MM.1S (cell line): ENCODE data around the gene BTRC.

Source experiments
- DNase-seq: peaks from one replicate; pipeline ENCODE4 v3.0.0-alpha.2; 2015
- H2AFZ ChIP-seq: fragments of 300-600 bp; sonication (generic); 2 replicates; pipeline ENCODE4 v1.6.0; 2016; ENCODE audit warnings: antibody characterized with exemption, low read length
- H3F3A ChIP-seq: fragments of 300-600 bp; sonication (generic); 2 replicates; pipeline ENCODE4 v1.6.1; 2016; ENCODE audit warnings: mild to moderate bottlenecking, antibody characterized with exemption, low read length, moderate library complexity, mixed read lengths; ENCODE audit not compliant: insufficient read depth
- H3K27ac ChIP-seq: fragments of 300-600 bp; sonication (generic); 2 replicates; pipeline ENCODE4 v1.5.1; 2016; ENCODE audit warnings: mild to moderate bottlenecking, low read length
- H3K27me3 ChIP-seq: fragments of 300-600 bp; sonication (generic); replicated peaks from 2 replicates; pipeline ENCODE4 v1.6.0; 2016; ENCODE audit warnings: low read length; ENCODE audit not compliant: insufficient read depth
- H3K36me3 ChIP-seq: fragments of 300-600 bp; sonication (generic); replicated peaks from 2 replicates; pipeline ENCODE4 v1.6.1; 2016; ENCODE audit warnings: mild to moderate bottlenecking, low read length, mixed read lengths; ENCODE audit not compliant: insufficient read depth
- H3K4me1 ChIP-seq: fragments of 300-600 bp; sonication (generic); 2 replicates; pipeline ENCODE4 v1.6.1; 2016; ENCODE audit warnings: low read length, mixed read lengths
- H3K4me2 ChIP-seq: fragments of 300-600 bp; sonication (generic); 2 replicates; pipeline ENCODE4 v1.6.0; 2016; ENCODE audit warnings: low read depth, low read length
- H3K4me3 ChIP-seq: fragments of 300-600 bp; sonication (generic); 2 replicates; pipeline ENCODE4 v1.5.1; 2016; ENCODE audit warnings: low read length, mixed read lengths
- H3K79me2 ChIP-seq: fragments of 300-600 bp; sonication (generic); 2 replicates; pipeline ENCODE4 v1.6.1; 2016; ENCODE audit warnings: mixed run types, low read length, mixed read lengths
- H3K9ac ChIP-seq: fragments of 300-600 bp; sonication (generic); 2 replicates; pipeline ENCODE4 v1.6.1; 2016; ENCODE audit warnings: low read length, mixed read lengths
- H3K9me2 ChIP-seq: fragments of 300-600 bp; sonication (generic); replicated peaks from 2 replicates; pipeline ENCODE4 v1.6.1; 2016; ENCODE audit warnings: mild to moderate bottlenecking, low read length, mixed read lengths; ENCODE audit not compliant: insufficient read depth
- H3K9me3 ChIP-seq: fragments of 300-600 bp; sonication (generic); replicated peaks from 2 replicates; pipeline ENCODE4 v1.6.1; 2016; ENCODE audit warnings: mild to moderate bottlenecking, low read length, mixed read lengths; ENCODE audit not compliant: insufficient read depth
- H4K20me1 ChIP-seq: fragments of 300-600 bp; sonication (generic); 2 replicates; pipeline ENCODE4 v1.6.1; 2016; ENCODE audit warnings: mild to moderate bottlenecking, low read length, moderate library complexity, mixed read lengths; ENCODE audit not compliant: insufficient read depth
- CTCF ChIP-seq: fragments of 300-600 bp; sonication (generic); IDR thresholded peaks from 2 replicates; pipeline ENCODE4 v1.5.1; 2016; ENCODE audit warnings: antibody characterized with exemption, low read length, mixed read lengths
- EZH2 ChIP-seq: fragments of 300-600 bp; sonication (generic); optimal IDR thresholded peaks from 2 replicates; pipeline ENCODE3; 2017; ENCODE audit warnings: low read depth, mild to moderate bottlenecking, antibody characterized with exemption, low read length, mixed read lengths
- EZH2phosphoT487 ChIP-seq: fragments of 300-600 bp; sonication (generic); IDR thresholded peaks from 2 replicates; pipeline ENCODE4 v1.6.1; 2018; ENCODE audit warnings: antibody characterized with exemption, low read length

The BTRC gene

GRCh38 chr10:101394524-101395133 lies 40.7 kb downstream of the BTRC start:
- no peak overlapping the region for H2AFZ ChIP-seq
- H3K36me3 ChIP-seq, result no peaks in the 10 kb centered on the region
- H3K4me3 ChIP-seq, result no peak overlapping the region
- no peak overlapping the region for H3K9ac ChIP-seq
- no peaks in the 10 kb centered on the region for H3K9me3 ChIP-seq
- H3K27ac ChIP-seq, result no peak overlapping the region
- H3K9me2 ChIP-seq, result no peaks in the 10 kb centered on the region
- TF ChIP-seq EZH2phosphoT487 (no peak), CTCF (no peak), EZH2 (no peak)
- no peaks in the 10 kb centered on the region for H4K20me1 ChIP-seq
- no peak overlapping the region for H3K4me2 ChIP-seq
- H3K27me3 ChIP-seq, result no peaks in the 10 kb centered on the region
- H3K79me2 ChIP-seq, result no peaks in the 10 kb centered on the region
- H3F3A ChIP-seq, result no peaks in the 10 kb centered on the region
- no peak for DNase-seq
- no peaks in the 10 kb centered on the region for H3K4me1 ChIP-seq

GRCh38 chr10:101397140-101397539 lies 43.2 kb downstream of the BTRC start:
- DNase-seq, result peak; percentile 23
- no peaks in the 10 kb centered on the region for H3K79me2 ChIP-seq

GRCh38 chr10:101400585-101400984 lies 46.6 kb downstream of the BTRC start:
- Histone ChIP-seq H3K9me2 (no peaks in the 10 kb centered on the region), H3K27me3 (no peaks in the 10 kb centered on the region), H3K9me3 (no peaks in the 10 kb centered on the region), H3K79me2 (no peaks in the 10 kb centered on the region), H3K36me3 (no peaks in the 10 kb centered on the region), H3K27ac (no peak overlapping the region), H3K4me1 (no peaks in the 10 kb centered on the region), H3K4me3 (no peak overlapping the region), H3K4me2 (no peak overlapping the region), H4K20me1 (no peaks in the 10 kb centered on the region; the same call in 1 of the 2 replicates), H3K9ac (no peak overlapping the region), H2AFZ (no peak overlapping the region), H3F3A (no peaks in the 10 kb centered on the region)
- no peak for DNase-seq
- TF ChIP-seq EZH2 (no peak), CTCF (no peak)

More at GRCh38 chr10:101397140-101397539, 43.2 kb downstream of the BTRC start:
- no peaks in the 10 kb centered on the region for H3F3A ChIP-seq
- H3K9me2 ChIP-seq, result no peaks in the 10 kb centered on the region
- H4K20me1 ChIP-seq, result no peaks in the 10 kb centered on the region; the same call in 1 of the 2 replicates
- TF ChIP-seq EZH2phosphoT487, result no peak
- TF ChIP-seq EZH2, result no peak
- TF ChIP-seq CTCF, result no peak
- no peaks in the 10 kb centered on the region for H3K9me3 ChIP-seq
- H2AFZ ChIP-seq, result no peak overlapping the region
- no peaks in the 10 kb centered on the region for H3K27me3 ChIP-seq
- no peak overlapping the region for H3K27ac ChIP-seq
- H3K4me2 ChIP-seq, result no peak overlapping the region
- no peaks in the 10 kb centered on the region for H3K4me1 ChIP-seq
- H3K36me3 ChIP-seq, result no peaks in the 10 kb centered on the region
- H3K4me3 ChIP-seq, result no peak overlapping the region
- no peak overlapping the region for H3K9ac ChIP-seq
